A673 (cell line): Measurements from ENCODE around the gene UBE2E1. TPM values are rescaled to one million over a fixed set of nuclear protein-coding genes. Genes with fewer than 3 reads are reported as not detected.

Experiments used
- BruUV-seq: library from RNA; stranded (reverse); fragments of 400-500 nt; replicated peaks from 2 replicates; lab custom pipeline; 2021; lab: Mats Ljungman, UMichigan
- CTCF ChIA-PET: fragments of 300-600 bp; sonication (Branson Sonifier 250); formaldehyde crosslinking; loops from one replicate; lab custom pipeline; 2022; ENCODE audit warnings: antibody characterized with exemption; lab: Charles Lee
- POLR2A ChIA-PET: fragments of 300-600 bp; sonication (Branson Sonifier 250); formaldehyde crosslinking; loops from one replicate; lab custom pipeline; 2022; ENCODE audit warnings: antibody characterized with exemption; ENCODE audit not compliant: low non-redundant PET; lab: Charles Lee
- DNase-seq: peaks from one replicate; pipeline ENCODE4 v3.0.0-alpha.2; 2015; ENCODE audit warnings: low spot score
- H3K27ac ChIP-seq: fragments of 200-600 bp; sonication (generic); 2 replicates; pipeline ENCODE4 v1.5.1; 2016; ENCODE audit warnings: mixed run types, low read depth, mild to moderate bottlenecking, mixed read lengths, antibody characterized with exemption, low read length; ENCODE audit not compliant: poor library complexity, severe bottlenecking
- H3K27me3 ChIP-seq: fragments of 200-600 bp; sonication (generic); replicated peaks from 2 replicates; pipeline ENCODE4 v1.6.1; 2017; ENCODE audit warnings: mixed run types, low read depth, mild to moderate bottlenecking, mixed read lengths, antibody characterized with exemption, low read length; ENCODE audit not compliant: insufficient read depth, poor library complexity
- H3K36me3 ChIP-seq: fragments of 200-600 bp; sonication (generic); 2 replicates; pipeline ENCODE4 v1.6.1; 2016; ENCODE audit warnings: mixed run types, mild to moderate bottlenecking, mixed read lengths, antibody characterized with exemption, low read length; ENCODE audit not compliant: insufficient read depth, poor library complexity, severe bottlenecking
- H3K4me1 ChIP-seq: fragments of 200-600 bp; sonication (generic); 2 replicates; pipeline ENCODE4 v1.6.1; 2017; ENCODE audit warnings: mixed run types, mild to moderate bottlenecking, mixed read lengths, antibody characterized with exemption, low read length; ENCODE audit not compliant: insufficient read depth, poor library complexity, severe bottlenecking
- H3K4me3 ChIP-seq: fragments of 200-600 bp; sonication (generic); 2 replicates; pipeline ENCODE4 v1.5.1; 2016; ENCODE audit warnings: low read depth, mixed run types, mild to moderate bottlenecking, mixed read lengths, low read length; ENCODE audit not compliant: poor library complexity, severe bottlenecking
- H3K9me3 ChIP-seq: fragments of 200-600 bp; sonication (generic); 2 replicates; pipeline ENCODE4 v1.6.1; 2016; ENCODE audit warnings: mixed run types, low read depth, mild to moderate bottlenecking, mixed read lengths, antibody characterized with exemption, low read length; ENCODE audit not compliant: poor library complexity, severe bottlenecking
- CTCF ChIP-seq: fragments of 300-800, 200-600 bp; sonication (generic); conservative IDR thresholded peaks from 2 replicates; pipeline ENCODE4 v1.5.1; 2017; ENCODE audit warnings: low read depth, mild to moderate bottlenecking, antibody characterized with exemption, low read length, moderate library complexity, mixed read lengths
- EZH2 ChIP-seq: fragments of 200-600 bp; sonication (generic); IDR thresholded peaks from 2 replicates; pipeline ENCODE4 v1.6.1; 2017; ENCODE audit warnings: borderline replicate concordance, low read depth, mild to moderate bottlenecking, mixed read lengths, antibody characterized with exemption, low read length; ENCODE audit not compliant: poor library complexity, severe bottlenecking
- intact Hi-C: fragments of 100-400 bp; cut with micrococcal nuclease; formaldehyde crosslinking; loops from one replicate; pipeline ENCODE4 v1.10.0; 2022; ENCODE audit not compliant: unreplicated experiment
- total RNA-seq: library from RNA; stranded (reverse); gene quantifications from 2 replicates; pipeline ENCODE4 v1.2.3, GENCODE V29; 2021

The UBE2E1 gene
- total RNA-seq, 1 experiment from 2014 or later = 144 TPM

- no peak overlapping the region for H3K4me3 ChIP-seq
- no peak for DNase-seq
- H3K9me3 ChIP-seq = no peaks in the 10 kb centered on the region
- H3K27me3 ChIP-seq = no peaks in the 10 kb centered on the region
- ChIA-PET POLR2A (no interaction called here), CTCF (no interaction called here)
- TF ChIP-seq EZH2 (no peak), CTCF (no peak)
- BruUV-seq = no TSS peak
- intact Hi-C loops = no loop called here
- H3K36me3 ChIP-seq = peaks cover 7% of the 10 kb centered on the region
- no peak overlapping the region for H3K27ac ChIP-seq
- H3K4me1 ChIP-seq = peaks cover 14% of the 10 kb centered on the region
These were observed 10.1 kb downstream of the UBE2E1 start for GRCh38 chr3:23815879-23816278.

- POLR2A ChIA-PET = no interaction called here
- DNase-seq = no peak
- Histone ChIP-seq H3K4me3 (no peak overlapping the region), H3K27me3 (no peaks in the 10 kb centered on the region), H3K4me1 (peaks cover 14% of the 10 kb centered on the region), H3K36me3 (peaks cover 7% of the 10 kb centered on the region), H3K27ac (no peak overlapping the region), H3K9me3 (no peaks in the 10 kb centered on the region)
- intact Hi-C loops = no loop called here
- BruUV-seq = no TSS peak
- no peak for TF ChIP-seq EZH2
- TF ChIP-seq CTCF = no peak
- CTCF ChIA-PET = no interaction called here
These were observed 11.0 kb downstream of the UBE2E1 start for GRCh38 chr3:23816721-23817120.

GRCh38 chr3:23817508-23818223, 11.9 kb downstream of the UBE2E1 start:
- ChIA-PET CTCF (no interaction called here), POLR2A (no interaction called here)
- Histone ChIP-seq H3K27ac (no peak overlapping the region), H3K4me1 (peaks cover 14% of the 10 kb centered on the region), H3K27me3 (no peaks in the 10 kb centered on the region), H3K4me3 (no peak overlapping the region), H3K36me3 (peaks cover 7% of the 10 kb centered on the region), H3K9me3 (no peaks in the 10 kb centered on the region)
- intact Hi-C loops = no loop called here
- TF ChIP-seq CTCF (no peak), EZH2 (no peak)
- no peak for DNase-seq
- no TSS peak for BruUV-seq
